HepG2 (cell line): ENCODE data around the gene LIPT1. TPM values are rescaled to one million over a fixed set of nuclear protein-coding genes. Genes with fewer than 3 reads are reported as not detected.

ENCODE experiments used
- CENPT ChIP-seq: sonication (generic); formaldehyde crosslinking; IDR thresholded peaks from 2 replicates; pipeline ENCODE4 v1.8.0; 2022; ENCODE audit warnings: low read depth, mild to moderate bottlenecking, moderate library complexity, missing genetic modification reagents
- ETV5 ChIP-seq: IDR thresholded peaks from 2 replicates; pipeline ENCODE4 v1.6.1; 2018; ENCODE audit warnings: missing biosample characterization, missing genetic modification reagents, inconsistent platforms, borderline replicate concordance
- MBNL3 ChIP-seq: fragments of 250-450 bp; sonication (Bioruptor Pico); conservative IDR thresholded peaks from 2 replicates; pipeline ENCODE4 v1.8.0; 2022; ENCODE audit warnings: mild to moderate bottlenecking, inconsistent platforms
- MZF1 ChIP-seq: sonication (generic); formaldehyde crosslinking; IDR thresholded peaks from 2 replicates; pipeline ENCODE4 v1.8.1; 2023; ENCODE audit warnings: mild to moderate bottlenecking, missing genetic modification reagents, borderline replicate concordance
- NFKB2 ChIP-seq: sonication (generic); formaldehyde crosslinking; IDR thresholded peaks from 2 replicates; pipeline ENCODE4 v1.4.0; 2020; ENCODE audit warnings: missing genetic modification reagents, borderline replicate concordance
- ONECUT2 ChIP-seq: sonication (generic); formaldehyde crosslinking; IDR thresholded peaks from 2 replicates; pipeline ENCODE4 v1.4.0; 2020; ENCODE audit warnings: missing genetic modification reagents
- POLR2G ChIP-seq: fragments of 200-400 bp; formaldehyde crosslinking; IDR thresholded peaks from 2 replicates; pipeline ENCODE4 v1.6.1; 2018; ENCODE audit warnings: mild to moderate bottlenecking, low read depth, low read length, moderate library complexity
- TAF15 ChIP-seq: fragments of 200-400 bp; formaldehyde crosslinking; IDR thresholded peaks from one replicate; pipeline ENCODE4 v1.6.1; 2018; ENCODE audit warnings: mild to moderate bottlenecking, low read depth, low read length; ENCODE audit not compliant: poor library complexity, severe bottlenecking
- TEAD3 ChIP-seq: optimal IDR thresholded peaks from 2 replicates; pipeline ENCODE3; 2016; ENCODE audit warnings: borderline replicate concordance
- ZNF225 ChIP-seq: sonication (generic); formaldehyde crosslinking; IDR thresholded peaks from 2 replicates; pipeline ENCODE4 v1.4.0; 2020; ENCODE audit warnings: mild to moderate bottlenecking, missing genetic modification reagents
- ZNF3 ChIP-seq: IDR thresholded peaks from 2 replicates; pipeline ENCODE4 v1.7.0; 2017; ENCODE audit warnings: inconsistent platforms
- ZNF501 ChIP-seq: sonication (generic); formaldehyde crosslinking; IDR thresholded peaks from 2 replicates; pipeline ENCODE4 v1.5.1; 2020; ENCODE audit warnings: mild to moderate bottlenecking, moderate library complexity, missing genetic modification reagents
- ZNF530 ChIP-seq: sonication (generic); formaldehyde crosslinking; IDR thresholded peaks from 2 replicates; pipeline ENCODE4 v1.5.0; 2020; ENCODE audit warnings: low read depth, mild to moderate bottlenecking, missing genetic modification reagents
- ZNF543 ChIP-seq: sonication (generic); formaldehyde crosslinking; IDR thresholded peaks from 2 replicates; pipeline ENCODE4 v1.4.0; 2020; ENCODE audit warnings: mild to moderate bottlenecking, missing genetic modification reagents
- polyA plus RNA-seq, 8 experiments: library from polyadenylated mRNA; depleted of rRNA in 3 of 8; stranded (reverse) in 7 of 8; unstranded in 1 of 8; fragments of >200 nt; fragmentation: Illumina TruSeq in 4 of 8; extraction: Trizol in 4 of 8; gene quantifications; 2 replicates each; pipeline versions ENCODE4 v1.2.1 to v1.2.3, GENCODE V29; 2011 to 2016; ENCODE audit warnings: low read depth in 4 of 8, missing spikeins in 1 of 8, mixed read lengths in 1 of 8; ENCODE audit not compliant: insufficient read depth in 1 of 8
- total RNA-seq, 5 experiments: library from RNA; depleted of rRNA; stranded (reverse); fragments of >200 nt; fragmentation: Illumina TruSeq; extraction: Trizol; gene quantifications; 2 replicates each; pipeline ENCODE4 v1.2.3, GENCODE V29; 2016; ENCODE audit warnings: low read depth in 1 of 5
- TF ChIP-seq, protein P1 (sequence below): IDR thresholded peaks from 2 replicates; pipeline ENCODE4 v1.6.1; 2016
- TF ChIP-seq, protein P2 (sequence below): sonication (generic); formaldehyde crosslinking; conservative IDR thresholded peaks from 2 replicates; pipeline ENCODE4 v1.8.0; 2022; ENCODE audit warnings: mild to moderate bottlenecking, moderate library complexity, missing genetic modification reagents
- TF ChIP-seq, protein P3 (sequence below): IDR thresholded peaks from 2 replicates; pipeline ENCODE4 v1.6.1; 2016
- TF ChIP-seq, protein P4 (sequence below): sonication (generic); formaldehyde crosslinking; IDR thresholded peaks from 2 replicates; pipeline ENCODE4 v1.5.0; 2020; ENCODE audit warnings: missing genetic modification reagents
- TF ChIP-seq, protein P5 (sequence below): sonication (generic); formaldehyde crosslinking; IDR thresholded peaks from 2 replicates; pipeline ENCODE4 v1.8.0; 2022; ENCODE audit warnings: mild to moderate bottlenecking, missing genetic modification reagents, moderate library complexity
- TF ChIP-seq, protein P6 (sequence below): sonication (generic); formaldehyde crosslinking; IDR thresholded peaks from 2 replicates; pipeline ENCODE4 v1.8.1; 2023; ENCODE audit warnings: missing genetic modification reagents, mild to moderate bottlenecking, borderline replicate concordance

Gene LIPT1
- total and polyA plus RNA-seq, 2 of the 13 experiments (the other 11 are each of a cell fraction or from before 2014, with no cell fraction given): 8.0 to 9.6 TPM

DNA sequence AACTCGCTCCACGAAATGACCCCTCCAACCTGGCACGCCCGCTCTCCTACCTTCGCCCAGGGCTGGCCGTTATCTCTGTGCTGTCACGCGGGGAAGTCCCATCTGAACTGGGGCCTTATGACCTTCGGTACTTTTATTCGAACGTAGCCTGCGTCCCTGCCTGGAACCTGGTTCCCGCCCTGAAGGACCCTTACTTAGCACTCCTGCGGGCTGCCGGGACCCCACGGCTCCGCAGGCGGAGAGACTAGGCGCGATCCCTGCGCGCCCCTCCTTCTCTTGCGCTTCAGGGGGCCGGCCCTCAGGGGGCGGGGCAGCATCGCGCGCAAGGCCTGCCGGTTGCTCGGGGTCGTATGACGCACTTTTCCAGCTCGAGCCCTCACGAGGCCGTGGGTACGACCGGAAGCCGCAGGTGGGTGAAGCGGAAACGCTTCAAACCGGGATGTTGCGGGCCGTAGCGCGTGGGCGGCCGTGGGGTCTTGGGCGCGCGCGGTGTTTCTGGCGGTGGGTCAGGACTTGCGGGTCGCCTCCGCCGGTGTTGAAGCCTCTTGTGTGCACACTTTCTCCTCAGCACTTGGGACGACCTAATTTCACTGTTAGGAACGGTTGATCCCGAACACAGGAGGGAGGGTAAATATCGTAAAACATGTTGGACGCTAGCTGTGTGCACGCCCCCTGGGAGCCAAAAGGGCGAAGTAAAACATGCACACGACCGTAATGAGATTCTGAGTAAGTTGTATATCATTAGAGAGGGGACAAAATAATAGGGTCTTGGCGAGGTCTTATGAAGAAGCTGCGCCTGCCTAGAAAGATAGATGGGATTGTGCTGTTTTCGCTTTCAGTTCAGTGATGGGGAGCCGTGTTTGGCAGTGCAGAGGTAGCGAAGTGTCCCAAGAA is at the start of gene LIPT1, which contains the start of gene TSGA10 (continued):
- TF ChIP-seq, protein P1, sequence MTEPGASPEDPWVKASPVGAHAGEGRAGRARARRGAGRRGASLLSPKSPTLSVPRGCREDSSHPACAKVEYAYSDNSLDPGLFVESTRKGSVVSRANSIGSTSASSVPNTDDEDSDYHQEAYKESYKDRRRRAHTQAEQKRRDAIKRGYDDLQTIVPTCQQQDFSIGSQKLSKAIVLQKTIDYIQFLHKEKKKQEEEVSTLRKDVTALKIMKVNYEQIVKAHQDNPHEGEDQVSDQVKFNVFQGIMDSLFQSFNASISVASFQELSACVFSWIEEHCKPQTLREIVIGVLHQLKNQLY: peak; percentile 90
- TF ChIP-seq ZNF3 (CRISPR knock-in tag): no peak
- peak; percentile 99 for TF ChIP-seq POLR2G
- TF ChIP-seq ZNF225 (CRISPR knock-in tag): peak; percentile 92; the same call in 1 of the 2 replicates
- TF ChIP-seq, protein P2, sequence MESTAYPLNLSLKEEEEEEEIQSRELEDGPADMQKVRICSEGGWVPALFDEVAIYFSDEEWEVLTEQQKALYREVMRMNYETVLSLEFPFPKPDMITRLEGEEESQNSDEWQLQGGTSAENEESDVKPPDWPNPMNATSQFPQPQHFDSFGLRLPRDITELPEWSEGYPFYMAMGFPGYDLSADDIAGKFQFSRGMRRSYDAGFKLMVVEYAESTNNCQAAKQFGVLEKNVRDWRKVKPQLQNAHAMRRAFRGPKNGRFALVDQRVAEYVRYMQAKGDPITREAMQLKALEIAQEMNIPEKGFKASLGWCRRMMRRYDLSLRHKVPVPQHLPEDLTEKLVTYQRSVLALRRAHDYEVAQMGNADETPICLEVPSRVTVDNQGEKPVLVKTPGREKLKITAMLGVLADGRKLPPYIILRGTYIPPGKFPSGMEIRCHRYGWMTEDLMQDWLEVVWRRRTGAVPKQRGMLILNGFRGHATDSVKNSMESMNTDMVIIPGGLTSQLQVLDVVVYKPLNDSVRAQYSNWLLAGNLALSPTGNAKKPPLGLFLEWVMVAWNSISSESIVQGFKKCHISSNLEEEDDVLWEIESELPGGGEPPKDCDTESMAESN: peak; percentile 97
- peak; percentile 98 for TF ChIP-seq NFKB2 (CRISPR knock-in tag)
- peak; percentile 98 for TF ChIP-seq ZNF543 (CRISPR knock-in tag)
- no peak for TF ChIP-seq MBNL3 (CRISPR knock-in tag)
- TF ChIP-seq ONECUT2 (CRISPR knock-in tag): no peak
- TF ChIP-seq, protein P3, sequence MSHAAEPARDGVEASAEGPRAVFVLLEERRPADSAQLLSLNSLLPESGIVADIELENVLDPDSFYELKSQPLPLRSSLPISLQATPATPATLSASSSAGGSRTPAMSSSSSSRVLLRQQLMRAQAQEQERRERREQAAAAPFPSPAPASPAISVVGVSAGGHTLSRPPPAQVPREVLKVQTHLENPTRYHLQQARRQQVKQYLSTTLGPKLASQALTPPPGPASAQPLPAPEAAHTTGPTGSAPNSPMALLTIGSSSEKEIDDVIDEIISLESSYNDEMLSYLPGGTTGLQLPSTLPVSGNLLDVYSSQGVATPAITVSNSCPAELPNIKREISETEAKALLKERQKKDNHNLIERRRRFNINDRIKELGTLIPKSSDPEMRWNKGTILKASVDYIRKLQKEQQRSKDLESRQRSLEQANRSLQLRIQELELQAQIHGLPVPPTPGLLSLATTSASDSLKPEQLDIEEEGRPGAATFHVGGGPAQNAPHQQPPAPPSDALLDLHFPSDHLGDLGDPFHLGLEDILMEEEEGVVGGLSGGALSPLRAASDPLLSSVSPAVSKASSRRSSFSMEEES (CRISPR knock-in tag): peak; percentile 96
- TF ChIP-seq ZNF530: no peak
- peak; percentile 84 for TF ChIP-seq TEAD3
- TF ChIP-seq CENPT (CRISPR knock-in tag): peak; percentile 97; the same call in 1 of the 2 replicates
- TF ChIP-seq ZNF501 (CRISPR knock-in tag): peak; percentile 100
- TF ChIP-seq ETV5: peak; percentile 95
- TF ChIP-seq, protein P4, sequence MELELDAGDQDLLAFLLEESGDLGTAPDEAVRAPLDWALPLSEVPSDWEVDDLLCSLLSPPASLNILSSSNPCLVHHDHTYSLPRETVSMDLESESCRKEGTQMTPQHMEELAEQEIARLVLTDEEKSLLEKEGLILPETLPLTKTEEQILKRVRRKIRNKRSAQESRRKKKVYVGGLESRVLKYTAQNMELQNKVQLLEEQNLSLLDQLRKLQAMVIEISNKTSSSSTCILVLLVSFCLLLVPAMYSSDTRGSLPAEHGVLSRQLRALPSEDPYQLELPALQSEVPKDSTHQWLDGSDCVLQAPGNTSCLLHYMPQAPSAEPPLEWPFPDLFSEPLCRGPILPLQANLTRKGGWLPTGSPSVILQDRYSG: peak; percentile 97
- TF ChIP-seq TAF15: peak; percentile 92
- TF ChIP-seq, protein P5, sequence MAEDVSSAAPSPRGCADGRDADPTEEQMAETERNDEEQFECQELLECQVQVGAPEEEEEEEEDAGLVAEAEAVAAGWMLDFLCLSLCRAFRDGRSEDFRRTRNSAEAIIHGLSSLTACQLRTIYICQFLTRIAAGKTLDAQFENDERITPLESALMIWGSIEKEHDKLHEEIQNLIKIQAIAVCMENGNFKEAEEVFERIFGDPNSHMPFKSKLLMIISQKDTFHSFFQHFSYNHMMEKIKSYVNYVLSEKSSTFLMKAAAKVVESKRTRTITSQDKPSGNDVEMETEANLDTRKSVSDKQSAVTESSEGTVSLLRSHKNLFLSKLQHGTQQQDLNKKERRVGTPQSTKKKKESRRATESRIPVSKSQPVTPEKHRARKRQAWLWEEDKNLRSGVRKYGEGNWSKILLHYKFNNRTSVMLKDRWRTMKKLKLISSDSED (CRISPR knock-in tag): no peak; the same call in 1 of the 2 replicates
- TF ChIP-seq, protein P6, sequence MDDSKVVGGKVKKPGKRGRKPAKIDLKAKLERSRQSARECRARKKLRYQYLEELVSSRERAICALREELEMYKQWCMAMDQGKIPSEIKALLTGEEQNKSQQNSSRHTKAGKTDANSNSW: peak; percentile 99; the same call in 1 of the 2 replicates
- TF ChIP-seq MZF1 (CRISPR knock-in tag): no peak; the same call in 1 of the 2 replicates
